Pericardium fibroblast (primary cell): ENCODE data around the gene CDX4. TPM values are rescaled to one million over a fixed set of nuclear protein-coding genes. Genes with fewer than 3 reads are reported as not detected.

Experiments
- total RNA-seq: library from RNA; depleted of rRNA; stranded (reverse); fragments of >200 nt; gene quantifications from 2 replicates; pipeline ENCODE4 v1.2.3, GENCODE V29; 2015

Gene CDX4
- not detected in 2 replicates for total RNA-seq

DNA sequence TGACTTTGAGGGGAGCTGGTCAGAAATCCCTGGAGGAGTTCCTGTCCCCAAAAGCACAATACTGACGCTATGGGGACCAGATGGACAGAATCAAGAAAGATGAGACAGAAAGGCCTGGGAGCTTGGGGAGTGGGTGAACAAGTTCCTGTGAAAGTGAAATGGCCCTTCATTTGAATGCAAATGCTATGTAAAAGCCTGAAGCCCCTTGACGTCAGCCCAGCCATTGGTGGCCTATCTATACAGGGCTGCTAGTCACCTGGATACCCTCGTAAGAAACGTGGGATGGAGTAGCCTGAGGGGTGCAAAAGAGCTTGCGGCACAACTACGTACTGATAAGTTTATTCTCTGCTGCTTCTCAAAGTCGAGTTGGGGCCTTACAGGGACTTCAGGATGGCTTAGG, at the start of gene CDX4:
Gene CDX4 (plus strand): TSS at position 223 of the 400 bp plus-strand sequence. CDS start 201 bp downstream, outside the sequence.

Other genes with a start within 250 kb of the CDX4 start
- not detected in 2 replicates for gene NAP1L2, start 232.2 kb upstream of the CDX4 start, total RNA-seq
- 4.6 and 7.8 TPM in 2 replicates for gene CHIC1, start 116.1 kb downstream of the CDX4 start, total RNA-seq